ENCODE data around the gene MTPN. TPM values are rescaled to one million over a fixed set of nuclear protein-coding genes. Genes with fewer than 3 reads are reported as not detected.

The MTPN gene
- total and polyA plus RNA-seq, 10 of the 15 experiments (the other 5 are each of a cell fraction or from before 2014, with no cell fraction given): 38.7 to 146 (median 85.4) TPM

- TF ChIP-seq ATF2 (IDR thresholded peaks at IDR 0.05; ENCODE audit: low read length) (peak; percentile 44; the same call in 1 of the 2 replicates), IKZF1 (conservative IDR thresholded peaks at IDR 0.05) (peak; percentile 69), DPF2 (IDR thresholded peaks at IDR 0.05) (peak; percentile 64; the same call in 1 of the 2 replicates), ZNF24 (IDR thresholded peaks at IDR 0.05) (no peak), ZNF384 (IDR thresholded peaks at IDR 0.05; ENCODE audit: borderline replicate concordance, low read depth, low read length) (0 out of 2 replicates have a peak, but pooled peaks have one; percentile 17), CBFB (IDR thresholded peaks at IDR 0.05; ENCODE audit: low read depth) (0 out of 2 replicates have a peak, but pooled peaks have one; percentile 25), STAT3 (IDR thresholded peaks at IDR 0.05; ENCODE audit: low read depth, low read length) (no peak), RUNX3 (IDR thresholded peaks at IDR 0.05; ENCODE audit: low read length) (peak; percentile 92), NKRF (conservative IDR thresholded peaks at IDR 0.05) (no peak; the same call in 1 of the 2 replicates), MTA2 (IDR thresholded peaks at IDR 0.05; ENCODE audit: low read depth) (peak; percentile 90)
Observed at GRCh38 chr7:135970682-135971365, 6.3 kb downstream of the MTPN start (continued).

All from GM12878 (cell line).